KMS-11 (cell line): ENCODE data around the gene ATCAY.

Experiments
- H2AFZ ChIP-seq: fragments of 200-600 bp; sonication (generic); 2 replicates; pipeline ENCODE4 v1.6.1; 2016; ENCODE audit warnings: antibody characterized with exemption, mixed run types, low read depth
- H3K27ac ChIP-seq: fragments of 200-600 bp; sonication (generic); 2 replicates; pipeline ENCODE4 v1.6.1; 2016; ENCODE audit warnings: mild to moderate bottlenecking, mixed run types
- H3K27me3 ChIP-seq: fragments of 200-600 bp; sonication (generic); 2 replicates; pipeline ENCODE4 v1.6.1; 2017; ENCODE audit warnings: mild to moderate bottlenecking, low read depth, mixed run types, moderate library complexity; ENCODE audit not compliant: insufficient read depth
- H3K36me3 ChIP-seq: fragments of 200-600 bp; sonication (generic); 2 replicates; pipeline ENCODE4 v1.6.1; 2017; ENCODE audit warnings: mild to moderate bottlenecking, mixed run types; ENCODE audit not compliant: insufficient read depth
- H3K4me1 ChIP-seq: fragments of 200-600 bp; sonication (generic); 2 replicates; pipeline ENCODE4 v1.6.1; 2016; ENCODE audit warnings: mild to moderate bottlenecking, low read depth, mixed run types; ENCODE audit not compliant: poor library complexity, severe bottlenecking
- H3K4me2 ChIP-seq: fragments of 200-600 bp; sonication (generic); 2 replicates; pipeline ENCODE4 v1.7.0; 2016; ENCODE audit warnings: mild to moderate bottlenecking, mixed run types
- H3K4me3 ChIP-seq: fragments of 200-600 bp; sonication (generic); IDR thresholded peaks from 2 replicates; pipeline ENCODE4 v1.6.1; 2017; ENCODE audit warnings: low read depth, low read length, mixed read lengths; ENCODE audit not compliant: insufficient read depth
- H3K79me2 ChIP-seq: fragments of 200-600 bp; sonication (generic); 2 replicates; pipeline ENCODE4 v1.6.1; 2016; ENCODE audit warnings: low read depth, mixed run types; ENCODE audit not compliant: insufficient read depth
- H3K9ac ChIP-seq: fragments of 200-600 bp; sonication (generic); 2 replicates; pipeline ENCODE4 v1.6.1; 2016; ENCODE audit warnings: mild to moderate bottlenecking, mixed run types
- H4K20me1 ChIP-seq: fragments of 200-600 bp; sonication (generic); 2 replicates; pipeline ENCODE4 v1.6.1; 2016; ENCODE audit warnings: mild to moderate bottlenecking, mixed run types; ENCODE audit not compliant: insufficient read depth
- TF ChIP-seq, protein P1 (sequence below): fragments of 200-600 bp; sonication (generic); conservative IDR thresholded peaks from 2 replicates; pipeline ENCODE4 v1.6.1; 2017; ENCODE audit warnings: low read depth, mild to moderate bottlenecking, antibody characterized with exemption, low read length, moderate library complexity, mixed read lengths

ATCAY gene

DNA sequence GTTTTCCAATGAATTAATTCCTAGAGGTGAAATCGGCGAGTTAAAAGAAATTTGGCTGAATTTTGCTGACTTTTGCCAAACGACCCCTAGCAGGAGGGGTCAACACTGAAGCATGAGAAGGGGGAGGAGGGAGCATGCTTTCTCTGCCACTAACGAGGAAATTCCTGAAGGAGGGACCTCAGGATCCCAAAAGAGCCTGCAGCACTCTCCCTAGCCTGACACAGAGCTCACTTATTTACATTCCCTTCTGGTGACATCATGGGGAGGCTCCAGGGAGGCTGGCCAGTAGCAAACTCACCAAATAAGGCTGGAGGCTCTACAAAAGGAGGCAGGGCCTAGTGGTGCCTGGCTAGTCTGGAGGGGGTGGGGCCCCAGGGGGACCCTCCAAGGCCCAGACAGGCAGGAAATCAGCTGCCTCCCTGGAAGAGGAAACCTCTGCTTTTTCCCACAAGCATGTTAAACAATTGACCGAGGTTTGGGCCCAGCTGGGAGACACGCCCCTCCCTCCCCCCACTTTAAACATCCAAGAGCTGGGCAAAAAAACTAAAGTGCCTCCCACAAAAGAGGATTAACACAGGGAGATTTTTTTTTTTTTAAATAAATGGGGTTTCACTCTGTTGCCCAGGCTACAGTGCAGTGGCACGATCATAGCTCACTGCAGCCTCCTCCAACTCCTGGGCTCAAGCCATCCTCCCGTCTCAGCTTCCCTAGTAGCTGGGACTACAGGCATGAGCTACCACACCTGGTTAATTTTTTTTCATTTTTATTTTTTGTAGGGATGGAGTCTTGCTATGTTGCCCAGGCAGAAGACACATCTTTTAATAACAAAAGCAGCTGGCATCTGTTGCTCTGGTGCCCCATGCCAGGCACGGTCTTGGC is 88.3 kb downstream of the ATCAY start:
- Histone ChIP-seq H3K4me3 (no peak overlapping the region), H3K27ac (no peak overlapping the region), H4K20me1 (no peaks in the 10 kb centered on the region), H3K4me1 (peaks cover 27% of the 10 kb centered on the region), H3K36me3 (no peaks in the 10 kb centered on the region), H3K4me2 (no peak overlapping the region), H2AFZ (no peak overlapping the region), H3K9ac (no peak overlapping the region), H3K79me2 (peaks cover 4% of the 10 kb centered on the region; the same call in 1 of the 2 replicates), H3K27me3 (no peaks in the 10 kb centered on the region)
- TF ChIP-seq, protein P1, sequence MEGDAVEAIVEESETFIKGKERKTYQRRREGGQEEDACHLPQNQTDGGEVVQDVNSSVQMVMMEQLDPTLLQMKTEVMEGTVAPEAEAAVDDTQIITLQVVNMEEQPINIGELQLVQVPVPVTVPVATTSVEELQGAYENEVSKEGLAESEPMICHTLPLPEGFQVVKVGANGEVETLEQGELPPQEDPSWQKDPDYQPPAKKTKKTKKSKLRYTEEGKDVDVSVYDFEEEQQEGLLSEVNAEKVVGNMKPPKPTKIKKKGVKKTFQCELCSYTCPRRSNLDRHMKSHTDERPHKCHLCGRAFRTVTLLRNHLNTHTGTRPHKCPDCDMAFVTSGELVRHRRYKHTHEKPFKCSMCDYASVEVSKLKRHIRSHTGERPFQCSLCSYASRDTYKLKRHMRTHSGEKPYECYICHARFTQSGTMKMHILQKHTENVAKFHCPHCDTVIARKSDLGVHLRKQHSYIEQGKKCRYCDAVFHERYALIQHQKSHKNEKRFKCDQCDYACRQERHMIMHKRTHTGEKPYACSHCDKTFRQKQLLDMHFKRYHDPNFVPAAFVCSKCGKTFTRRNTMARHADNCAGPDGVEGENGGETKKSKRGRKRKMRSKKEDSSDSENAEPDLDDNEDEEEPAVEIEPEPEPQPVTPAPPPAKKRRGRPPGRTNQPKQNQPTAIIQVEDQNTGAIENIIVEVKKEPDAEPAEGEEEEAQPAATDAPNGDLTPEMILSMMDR = no peak

DNA sequence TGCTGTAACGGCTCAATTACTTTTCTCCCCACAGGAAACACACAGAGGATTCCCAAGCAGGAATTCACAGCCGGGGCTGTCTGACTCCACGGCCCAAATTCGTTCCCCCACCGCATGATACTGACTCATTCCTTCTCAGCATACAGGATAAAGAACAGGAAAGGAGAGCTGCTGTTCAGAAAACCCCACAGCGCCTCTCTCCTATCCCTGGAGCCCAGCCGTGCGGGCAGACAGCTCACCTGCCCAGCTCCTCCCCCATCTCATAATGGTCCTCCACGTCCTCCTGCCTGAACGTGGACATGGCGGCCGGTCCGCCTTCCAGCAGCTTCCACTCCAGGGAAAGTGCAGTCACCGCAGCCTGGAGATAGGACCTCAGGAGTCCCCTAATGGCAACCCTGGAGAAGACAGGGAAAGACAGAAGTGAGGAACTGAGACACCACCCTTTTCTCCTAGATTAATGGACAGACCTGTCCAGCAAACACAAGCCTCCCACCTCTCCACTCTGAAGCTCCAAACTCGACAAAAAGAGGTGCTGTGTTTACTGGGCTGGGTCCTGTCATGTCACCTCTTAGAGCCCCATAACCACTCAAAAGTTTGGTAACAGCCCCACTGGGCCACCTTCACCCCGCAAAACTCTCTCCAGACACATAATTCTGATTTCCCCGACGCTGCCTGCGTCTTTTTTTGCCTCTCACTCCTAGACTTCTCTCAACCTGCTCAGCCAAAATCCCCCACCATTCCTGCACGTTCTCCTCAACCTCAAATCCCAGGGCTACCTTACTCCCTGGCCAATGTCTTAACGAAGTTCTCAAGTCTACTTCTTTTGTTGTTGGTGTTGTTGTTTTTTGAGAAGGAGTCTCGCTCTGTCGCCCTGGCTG is 89.2 kb downstream of the ATCAY start:
- Histone ChIP-seq H4K20me1 (no peaks in the 10 kb centered on the region), H3K79me2 (peaks cover 4% of the 10 kb centered on the region; the same call in 1 of the 2 replicates), H3K4me3 (no peak overlapping the region), H3K36me3 (no peaks in the 10 kb centered on the region), H3K4me2 (peak overlapping the region; percentile 85), H3K4me1 (peaks cover 27% of the 10 kb centered on the region), H3K27me3 (no peaks in the 10 kb centered on the region), H3K9ac (peak overlapping the region; percentile 65; the same call in 1 of the 2 replicates), H2AFZ (no peak overlapping the region), H3K27ac (no peak overlapping the region)
- TF ChIP-seq, protein P1 = no peak

DNA sequence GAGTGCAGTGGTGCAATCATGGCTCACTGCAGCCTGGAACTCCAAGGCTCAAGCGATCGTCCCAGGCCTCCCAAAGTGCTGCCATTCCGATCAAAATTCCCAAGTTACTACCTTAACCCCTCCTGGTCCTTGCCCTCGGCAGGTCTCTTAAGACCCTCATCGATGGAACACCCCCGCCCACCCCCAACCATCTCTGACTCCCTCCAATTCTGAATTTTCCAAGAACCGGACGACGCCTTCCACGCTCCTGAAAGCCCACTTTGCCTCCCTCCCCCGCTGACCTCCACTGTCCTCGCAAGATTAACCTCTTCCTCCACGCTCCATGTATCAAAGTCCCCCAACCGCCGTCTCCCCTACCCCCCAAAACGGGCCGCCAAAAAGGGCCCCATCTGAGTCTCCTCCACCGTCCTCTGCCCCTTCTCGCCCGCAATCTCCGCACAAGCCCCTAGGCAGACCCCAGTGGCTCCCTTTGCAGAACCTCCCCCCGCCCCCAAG is 89.9 kb downstream of the ATCAY start:
- Histone ChIP-seq H3K9ac (peak overlapping the region; percentile 65), H3K27ac (no peak overlapping the region), H2AFZ (peak overlapping the region; percentile 42; the same call in 1 of the 2 replicates), H3K36me3 (no peaks in the 10 kb centered on the region), H3K4me1 (peaks cover 27% of the 10 kb centered on the region), H3K4me3 (no peak overlapping the region), H3K27me3 (no peaks in the 10 kb centered on the region), H4K20me1 (no peaks in the 10 kb centered on the region), H3K79me2 (peaks cover 4% of the 10 kb centered on the region; the same call in 1 of the 2 replicates), H3K4me2 (peak overlapping the region; percentile 85)
- TF ChIP-seq, protein P1 = no peak

DNA sequence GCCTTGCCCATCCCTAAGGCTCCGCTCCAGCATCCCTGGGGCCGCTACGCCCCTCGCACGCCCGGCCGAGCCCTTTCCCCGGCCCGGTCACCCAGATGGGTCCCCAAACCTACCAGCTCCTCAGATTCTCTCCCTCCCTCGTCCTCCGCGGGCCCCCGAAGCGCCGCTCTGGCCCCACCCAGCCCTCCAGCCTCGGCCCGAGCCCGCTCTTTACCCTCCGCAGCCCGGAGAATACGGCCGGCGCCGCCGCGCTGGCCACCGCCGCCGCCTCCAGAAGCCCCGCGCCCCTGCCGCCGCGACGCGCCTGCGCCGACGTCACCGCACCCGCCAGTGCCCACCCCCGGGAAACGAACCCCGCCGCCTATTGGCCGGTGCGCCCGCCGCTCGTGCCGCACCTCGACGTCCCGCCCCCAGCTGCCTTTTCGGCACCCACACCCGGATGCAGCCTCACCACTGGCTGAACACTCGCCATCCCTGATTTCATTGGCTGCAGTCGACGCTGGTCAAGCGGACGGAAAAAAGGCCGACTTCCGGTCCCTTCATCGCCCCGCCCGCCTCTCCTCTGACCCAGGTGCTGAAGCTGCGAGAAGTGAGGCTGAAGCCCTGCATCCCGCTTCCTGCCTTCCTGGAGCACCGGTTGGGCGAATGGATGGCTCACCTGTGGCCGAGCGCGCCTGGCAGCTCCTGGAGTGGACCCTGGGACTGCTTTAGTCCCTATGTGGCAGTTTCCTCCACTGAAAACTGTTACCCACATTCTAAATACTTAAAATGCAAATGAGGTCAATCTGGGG is 90.5 kb downstream of the ATCAY start, which contains the start of gene DAPK3:
Gene DAPK3 (minus strand): TSS at position 292 of the 791 bp plus-strand sequence. CDS start 1,364 bp downstream, outside the sequence.
- Histone ChIP-seq H2AFZ (peak within 1 kb of the TSS; percentile 42; the same call in 1 of the 2 replicates), H3K4me3 (no peak within 1 kb of the TSS), H3K27me3 (no peaks in the 10 kb centered on the region), H3K4me2 (peak within 1 kb of the TSS; percentile 85), H3K79me2 (peaks cover 4% of the 10 kb centered on the region; the same call in 1 of the 2 replicates), H3K27ac (no peak within 1 kb of the TSS), H3K36me3 (no peaks in the 10 kb centered on the region; the same call in 1 of the 2 replicates), H3K9ac (peak within 1 kb of the TSS; percentile 65), H4K20me1 (no peaks in the 10 kb centered on the region), H3K4me1 (peaks cover 27% of the 10 kb centered on the region)
- TF ChIP-seq, protein P1 = peak; percentile 16; the same call in 1 of the 2 replicates
